SKM-1 (cell line): ENCODE measurements around the gene MSMO1.
"Not testable (repeated sequence)": the region's sequence is repeated elsewhere in the genome, so short reads cannot be mapped to it uniquely, and the experiment has no call there.

Source experiments
- DNase-seq: peaks from one replicate; lab custom pipeline; 2025; ENCODE audit not compliant: unreplicated experiment; lab: John Stamatoyannopoulos, UW

Gene MSMO1

GRCh38 chr4:165327211-165328100 is at the start of gene MSMO1:
TSS of gene MSMO1 (plus strand) at chr4:165327669. CDS start at chr4:165333371, 5,702 bp downstream.
- peak; percentile 96 for DNase-seq

GRCh38 chr4:165279531-165279930 is 47.9 kb upstream of the MSMO1 start:
- not testable (repeated sequence) for DNase-seq

DNA sequence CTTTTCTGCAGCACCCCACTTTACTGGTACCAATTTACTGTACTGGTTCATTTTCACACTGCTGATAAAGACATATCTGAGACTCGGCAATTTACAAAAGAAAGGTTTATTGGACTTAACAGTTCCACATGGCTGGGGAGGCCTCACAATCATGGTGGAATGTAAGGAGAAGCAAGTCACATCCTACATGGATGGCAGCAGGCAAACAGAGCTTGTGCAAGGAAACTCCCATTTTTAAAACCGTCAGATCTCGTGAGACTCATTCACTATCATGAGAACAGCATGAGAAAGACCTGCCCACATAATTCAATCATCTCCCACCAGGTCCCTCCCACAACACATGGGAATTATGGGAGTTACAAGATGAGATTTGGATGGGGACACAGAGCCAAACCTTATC is 42.8 kb upstream of the MSMO1 start:
- not testable (repeated sequence) for DNase-seq

DNA sequence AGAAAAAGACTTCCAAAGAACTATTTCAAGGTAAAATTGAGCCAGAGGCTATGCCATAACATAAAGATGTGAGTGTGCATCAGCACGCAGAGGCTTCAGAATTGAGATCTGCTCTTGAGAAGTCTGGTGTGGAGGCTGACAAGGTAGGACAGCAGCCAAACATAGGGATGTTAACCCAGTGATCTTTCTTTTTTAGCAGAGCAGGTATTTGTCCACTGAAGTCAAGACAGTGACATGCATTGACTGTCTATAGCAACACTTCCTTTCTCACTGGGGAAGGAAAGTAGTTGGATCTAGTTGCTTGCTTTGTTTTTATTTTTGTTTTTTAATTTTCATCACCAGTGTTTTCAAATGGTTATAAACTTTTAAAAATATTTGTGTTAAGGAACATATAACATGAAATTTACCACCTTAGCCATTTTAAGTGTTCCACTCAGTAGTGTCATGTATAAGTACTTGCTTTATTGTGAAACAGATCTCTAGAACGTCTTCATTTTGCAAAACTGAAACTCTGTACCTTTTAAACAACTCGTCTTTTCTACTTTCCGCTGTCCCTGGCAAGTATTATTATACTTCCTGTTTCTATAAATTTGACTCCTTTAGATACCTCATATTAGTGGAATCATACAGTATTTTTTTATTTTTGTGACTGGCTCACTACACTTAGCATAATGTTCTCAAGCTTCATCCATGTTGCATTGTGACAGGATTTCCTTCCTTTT is 40.7 kb upstream of the MSMO1 start:
- not testable (repeated sequence) for DNase-seq

- no peak for DNase-seq
These were observed 39.2 kb upstream of the MSMO1 start for GRCh38 chr4:165288226-165288625.

DNA sequence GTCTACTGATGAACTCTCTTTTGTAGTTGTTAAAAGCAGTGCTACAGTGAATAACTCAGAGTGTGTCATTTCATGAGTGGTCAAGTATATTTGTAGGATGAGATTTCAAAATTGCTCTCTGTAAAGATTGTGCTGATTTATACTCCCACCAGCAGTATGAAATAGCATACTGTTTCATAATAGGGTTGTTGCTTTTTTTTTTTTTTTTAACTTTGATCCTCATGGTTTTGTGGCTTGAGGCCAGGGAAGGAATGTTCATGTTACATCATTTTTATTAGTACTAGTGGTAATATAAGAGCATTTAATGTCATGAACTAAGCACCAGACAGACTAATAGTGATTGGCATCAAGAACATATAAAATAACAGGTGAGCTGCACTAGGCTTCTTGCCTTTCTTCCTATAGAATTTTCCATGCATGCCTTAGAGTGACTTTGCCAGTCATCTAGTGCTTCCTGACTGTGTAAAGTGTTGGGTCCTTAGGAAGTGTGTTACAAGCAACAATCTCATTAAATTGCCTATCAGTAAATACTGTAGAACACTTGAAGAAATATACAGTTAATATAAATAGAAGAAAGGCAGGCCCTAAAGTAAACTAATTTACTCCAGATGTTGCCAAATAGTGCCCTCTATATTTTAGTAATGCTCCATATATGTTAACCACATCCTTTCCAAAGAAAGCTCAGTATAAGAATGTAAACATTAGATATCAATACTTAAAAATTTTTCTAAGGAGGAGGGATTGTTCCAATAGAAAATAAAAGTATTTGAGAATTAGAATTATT is 38.6 kb upstream of the MSMO1 start:
- DNase-seq = no peak

DNA sequence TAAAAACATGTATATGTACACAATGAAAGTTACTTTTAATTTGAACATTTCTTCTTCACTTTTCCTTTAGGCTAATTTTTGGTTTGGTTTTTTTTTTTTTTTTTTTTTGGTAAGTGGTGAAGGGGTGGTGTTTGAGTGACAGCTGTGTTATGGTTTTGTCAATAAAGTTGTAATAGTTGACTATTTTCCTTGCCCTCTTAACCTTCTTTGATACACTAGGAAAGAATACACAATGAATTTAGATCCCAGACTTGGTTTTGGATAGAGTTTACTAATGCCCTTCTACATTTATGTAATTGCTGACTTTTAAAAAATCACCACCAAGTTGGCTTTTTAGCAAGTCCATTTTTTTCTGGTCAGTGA is 38.1 kb upstream of the MSMO1 start:
- DNase-seq = no peak

GRCh38 chr4:165293061-165293460 is 34.4 kb upstream of the MSMO1 start:
- no peak for DNase-seq

GRCh38 chr4:165293927-165294649 is 33.4 kb upstream of the MSMO1 start:
- DNase-seq = no peak

DNA sequence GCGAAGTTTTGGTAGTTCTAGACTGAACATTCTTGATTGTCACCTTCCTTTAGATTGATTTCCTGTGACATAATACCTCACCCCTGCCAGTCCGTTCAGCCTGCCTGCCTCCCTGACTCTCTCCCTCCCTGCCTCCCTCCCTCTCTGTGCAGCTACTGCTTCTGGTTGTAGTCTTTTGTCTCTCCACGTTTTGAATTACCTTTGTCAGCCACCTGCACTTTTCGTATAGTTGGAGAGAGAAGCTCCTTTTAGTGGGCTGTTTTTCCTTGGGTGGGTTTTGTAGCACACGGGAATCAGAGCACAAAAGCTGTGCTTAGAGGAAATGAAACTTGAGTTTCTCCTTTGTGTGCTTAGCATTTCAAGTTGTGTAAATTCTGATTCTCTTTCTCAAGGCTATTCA is 32.6 kb upstream of the MSMO1 start:
- DNase-seq = no peak

DNA sequence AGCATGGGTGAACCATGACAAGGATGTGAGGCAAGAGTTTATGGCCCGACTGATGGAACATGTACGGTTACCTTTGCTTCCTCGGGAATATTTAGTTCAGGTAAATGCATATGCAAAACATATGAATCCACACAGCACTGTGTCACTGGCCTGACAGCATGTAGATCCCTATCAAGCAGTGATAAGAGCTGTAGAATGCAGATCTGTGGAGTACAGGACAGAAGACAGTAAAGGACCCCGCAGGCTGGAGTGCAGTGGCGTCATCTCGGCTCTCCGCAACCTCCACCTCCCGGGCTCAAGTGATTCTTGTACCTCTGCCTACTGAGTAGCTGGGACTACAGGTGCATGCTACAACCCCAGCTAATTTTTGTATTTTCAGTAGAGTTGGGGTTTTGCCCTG is 29.8 kb upstream of the MSMO1 start:
- no peak for DNase-seq

DNA sequence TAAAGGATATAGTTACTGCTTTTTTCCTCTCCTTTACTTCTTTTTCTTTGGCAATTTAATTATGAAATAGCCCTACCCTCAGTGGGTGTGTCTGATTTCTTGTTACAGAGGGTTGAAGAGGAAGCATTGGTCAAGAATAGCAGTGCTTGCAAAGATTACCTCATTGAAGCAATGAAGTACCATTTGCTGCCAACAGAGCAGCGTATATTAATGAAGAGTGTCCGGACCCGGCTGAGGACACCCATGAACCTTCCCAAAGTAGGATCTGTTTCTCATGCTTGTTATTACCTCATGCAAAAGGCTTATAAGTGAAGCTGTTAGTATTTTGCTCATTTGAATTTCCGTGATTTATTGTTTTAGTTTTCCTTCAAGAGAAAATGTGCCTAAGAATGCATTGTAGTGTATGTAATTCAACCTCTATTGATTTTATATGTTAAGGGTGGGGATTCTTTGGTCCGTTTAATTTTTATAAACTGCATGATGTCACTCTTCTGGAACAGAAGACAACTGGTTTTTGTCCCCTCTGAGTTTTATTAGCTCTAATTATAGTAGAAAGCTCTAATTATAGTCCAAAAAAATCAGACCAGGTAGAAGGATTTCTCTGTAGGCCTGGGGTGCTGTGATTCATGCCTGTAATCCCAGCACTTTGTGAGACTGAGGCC is 27.9 kb upstream of the MSMO1 start:
- DNase-seq = peak; percentile 50

DNA sequence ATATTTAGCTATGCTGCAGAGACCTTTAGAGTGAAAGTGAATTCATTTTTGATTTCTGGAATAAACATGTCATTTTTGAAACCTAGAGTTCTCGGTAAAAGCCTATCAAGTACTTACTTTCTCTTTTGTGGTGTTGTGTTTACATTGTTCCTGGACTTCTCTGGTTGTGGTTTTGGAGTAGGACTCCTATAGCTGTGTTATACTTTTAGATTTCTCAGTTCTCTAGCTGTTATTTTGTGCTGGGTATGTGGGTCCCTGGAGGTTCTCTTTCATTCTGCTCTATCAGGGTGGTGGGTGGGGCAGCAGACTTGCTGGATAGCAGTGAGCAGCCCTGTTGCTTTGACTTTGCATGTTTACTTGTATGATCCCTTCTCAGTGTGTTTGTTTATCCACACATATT is 25.6 kb upstream of the MSMO1 start:
- no peak for DNase-seq

DNA sequence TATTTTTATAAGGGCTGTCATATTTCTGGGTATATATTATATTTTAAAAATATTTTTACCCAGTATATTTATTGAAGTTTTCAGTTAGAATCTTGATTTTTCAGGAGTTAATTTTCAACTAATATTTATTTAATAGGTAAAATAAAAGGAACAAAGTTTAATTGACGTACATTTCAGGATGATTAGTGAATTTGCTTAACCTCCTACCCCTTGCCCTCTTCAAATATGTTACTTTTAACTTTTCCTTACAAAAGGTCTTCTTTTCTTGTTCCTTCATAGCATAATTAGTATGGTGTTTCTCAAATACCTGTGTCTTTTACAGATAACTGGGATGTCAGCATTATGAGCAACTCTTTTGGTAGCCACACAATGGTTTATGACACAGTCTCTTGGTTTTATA is 24.8 kb upstream of the MSMO1 start:
- DNase-seq = no peak

DNA sequence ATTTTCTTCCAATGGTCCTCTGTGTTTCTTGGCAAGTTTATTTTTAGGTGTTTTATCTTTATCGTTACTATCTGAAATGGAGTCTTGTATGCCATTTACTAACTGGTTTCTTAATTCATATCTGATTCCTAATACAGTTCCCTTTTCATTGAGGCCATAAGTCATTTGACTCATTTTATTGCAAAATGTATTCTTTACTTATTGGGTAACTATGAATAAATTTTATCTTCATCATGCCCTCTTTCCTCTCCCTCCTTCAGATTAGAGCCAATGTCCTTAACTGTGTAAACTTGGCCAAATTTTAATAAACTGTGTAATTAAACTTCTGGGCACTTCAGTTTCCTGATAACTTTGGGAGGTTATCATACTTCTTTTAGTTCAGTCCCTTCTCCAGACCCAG is 19.3 kb upstream of the MSMO1 start:
- DNase-seq = no peak

DNA sequence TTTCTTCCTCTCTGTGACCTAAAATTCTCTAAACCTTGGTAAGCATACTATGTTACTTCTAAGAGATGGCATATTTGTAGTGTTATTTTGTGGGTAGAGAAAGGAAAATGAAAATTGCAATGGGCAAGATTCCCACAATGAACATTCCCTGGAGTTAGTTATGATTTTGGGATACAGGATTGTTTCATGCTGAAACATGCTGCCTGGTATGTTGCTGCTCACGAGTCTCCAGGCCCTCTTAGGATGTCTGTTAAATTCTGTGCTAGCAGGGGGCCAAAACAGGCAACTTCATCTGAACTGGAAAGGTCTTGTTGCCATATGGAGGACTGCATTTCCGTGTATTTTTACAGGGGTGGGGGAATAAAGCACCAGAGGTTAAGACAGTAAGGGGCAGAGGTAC is 18.9 kb upstream of the MSMO1 start:
- DNase-seq = no peak

- DNase-seq = no peak
These were observed 18.0 kb upstream of the MSMO1 start for GRCh38 chr4:165309456-165309855.

DNA sequence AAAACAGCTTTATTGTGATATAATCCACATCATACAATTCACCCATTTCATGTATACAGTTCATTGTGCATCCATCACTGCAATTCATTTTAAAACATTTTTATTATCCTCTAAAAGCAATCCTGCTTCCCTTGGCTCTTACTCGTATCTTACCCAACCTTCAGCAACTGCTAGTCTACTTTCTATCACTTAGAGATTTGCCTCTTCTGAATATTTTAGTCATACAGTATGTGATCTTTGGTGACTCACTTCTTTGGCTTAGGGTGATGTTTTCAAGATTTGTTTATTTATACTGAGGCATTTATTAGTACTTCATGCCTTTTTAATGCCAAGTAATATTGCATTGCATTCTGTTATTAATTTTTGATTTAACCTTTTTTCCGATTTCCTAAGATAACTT is 15.0 kb upstream of the MSMO1 start:
- no peak for DNase-seq

GRCh38 chr4:165319030-165319429 is 8.4 kb upstream of the MSMO1 start:
- DNase-seq = no peak

- DNase-seq = no peak
These were observed 8.0 kb upstream of the MSMO1 start for GRCh38 chr4:165319509-165319908.
